Measurements from ENCODE around the gene HSD17B2. TPM values are rescaled to one million over a fixed set of nuclear protein-coding genes. Genes with fewer than 3 reads are reported as not detected.

HSD17B2 gene
- total RNA-seq, 2 donors from 2014 or later: 0.80 to 1.0 TPM

GRCh38 chr16:82017911-82018568, 17.0 kb upstream of the HSD17B2 start:
- intact Hi-C loops (cut with DNase I): no loop called here
- no peak overlapping the region for H3K4me3 ChIP-seq
- DNase-seq (ENCODE audit: low spot score): no peak
- no peak overlapping the region for H3K27ac ChIP-seq
- H3K27me3 ChIP-seq (replicated peaks; ENCODE audit: insufficient read depth): no peaks in the 10 kb centered on the region
- no peaks in the 10 kb centered on the region for H3K36me3 ChIP-seq
- WGBS: 74% methylated on average over 6 of the region's 6 CpGs
- TF ChIP-seq, protein P1, sequence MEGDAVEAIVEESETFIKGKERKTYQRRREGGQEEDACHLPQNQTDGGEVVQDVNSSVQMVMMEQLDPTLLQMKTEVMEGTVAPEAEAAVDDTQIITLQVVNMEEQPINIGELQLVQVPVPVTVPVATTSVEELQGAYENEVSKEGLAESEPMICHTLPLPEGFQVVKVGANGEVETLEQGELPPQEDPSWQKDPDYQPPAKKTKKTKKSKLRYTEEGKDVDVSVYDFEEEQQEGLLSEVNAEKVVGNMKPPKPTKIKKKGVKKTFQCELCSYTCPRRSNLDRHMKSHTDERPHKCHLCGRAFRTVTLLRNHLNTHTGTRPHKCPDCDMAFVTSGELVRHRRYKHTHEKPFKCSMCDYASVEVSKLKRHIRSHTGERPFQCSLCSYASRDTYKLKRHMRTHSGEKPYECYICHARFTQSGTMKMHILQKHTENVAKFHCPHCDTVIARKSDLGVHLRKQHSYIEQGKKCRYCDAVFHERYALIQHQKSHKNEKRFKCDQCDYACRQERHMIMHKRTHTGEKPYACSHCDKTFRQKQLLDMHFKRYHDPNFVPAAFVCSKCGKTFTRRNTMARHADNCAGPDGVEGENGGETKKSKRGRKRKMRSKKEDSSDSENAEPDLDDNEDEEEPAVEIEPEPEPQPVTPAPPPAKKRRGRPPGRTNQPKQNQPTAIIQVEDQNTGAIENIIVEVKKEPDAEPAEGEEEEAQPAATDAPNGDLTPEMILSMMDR (IDR thresholded peaks at IDR 0.05): no peak
- TF ChIP-seq POLR2AphosphoS5 (IDR thresholded peaks at IDR 0.05): no peak
- no peak for TF ChIP-seq POLR2A (IDR thresholded peaks at IDR 0.05)
- H3K9me3 ChIP-seq: no peaks in the 10 kb centered on the region
- H3K4me1 ChIP-seq (replicated peaks): no peaks in the 10 kb centered on the region

DNA sequence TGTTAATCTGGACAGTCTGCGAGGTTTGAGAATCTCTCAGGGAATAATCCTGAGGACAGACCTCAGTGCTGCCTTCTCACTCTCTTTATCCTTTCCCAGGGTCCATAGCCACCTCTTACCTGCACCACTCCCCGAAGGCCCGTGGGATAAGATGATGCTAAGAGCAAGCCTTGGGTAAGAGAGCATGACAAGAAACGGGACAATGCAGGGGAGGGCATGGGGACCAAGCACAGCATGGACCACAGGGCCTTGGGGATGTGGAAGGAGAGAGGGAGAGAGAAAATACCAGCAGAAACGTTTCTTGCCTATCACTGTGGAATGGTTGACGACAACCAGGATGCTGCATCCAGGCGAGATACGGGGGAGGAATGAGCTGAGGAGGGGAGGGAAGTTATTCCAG, 15.5 kb upstream of the HSD17B2 start:
- Histone ChIP-seq H3K27me3 (replicated peaks; ENCODE audit: insufficient read depth) (no peaks in the 10 kb centered on the region), H3K27ac (no peak overlapping the region), H3K4me1 (replicated peaks) (no peaks in the 10 kb centered on the region), H3K36me3 (no peaks in the 10 kb centered on the region), H3K4me3 (no peak overlapping the region), H3K9me3 (no peaks in the 10 kb centered on the region)
- 67% methylated on average over 8 of the region's 8 CpGs for WGBS
- TF ChIP-seq, protein P1 (IDR thresholded peaks at IDR 0.05): no peak
- TF ChIP-seq POLR2A (IDR thresholded peaks at IDR 0.05): no peak
- no peak for TF ChIP-seq POLR2AphosphoS5 (IDR thresholded peaks at IDR 0.05)
- DNase-seq (ENCODE audit: low spot score): no peak
- intact Hi-C loops (cut with DNase I): no loop called here

- Histone ChIP-seq H3K36me3 (no peaks in the 10 kb centered on the region), H3K4me3 (no peak overlapping the region), H3K27me3 (replicated peaks; ENCODE audit: insufficient read depth) (no peaks in the 10 kb centered on the region), H3K27ac (no peak overlapping the region), H3K4me1 (replicated peaks) (no peaks in the 10 kb centered on the region), H3K9me3 (no peaks in the 10 kb centered on the region)
- DNase-seq (ENCODE audit: low spot score): no peak
- WGBS: 85% methylated on average over 5 of the region's 5 CpGs
- TF ChIP-seq, protein P1 (IDR thresholded peaks at IDR 0.05): no peak
- no peak for TF ChIP-seq POLR2A (IDR thresholded peaks at IDR 0.05)
- no peak for TF ChIP-seq POLR2AphosphoS5 (IDR thresholded peaks at IDR 0.05)
- intact Hi-C loops (cut with DNase I): no loop called here
These were observed 15.0 kb upstream of the HSD17B2 start for GRCh38 chr16:82020051-82020450.

GRCh38 chr16:82023206-82023605, 11.8 kb upstream of the HSD17B2 start:
- Histone ChIP-seq H3K27ac (no peak overlapping the region), H3K4me1 (replicated peaks) (no peaks in the 10 kb centered on the region), H3K27me3 (replicated peaks; ENCODE audit: insufficient read depth) (peaks cover 2% of the 10 kb centered on the region), H3K9me3 (no peaks in the 10 kb centered on the region), H3K4me3 (no peak overlapping the region), H3K36me3 (no peaks in the 10 kb centered on the region)
- no peak for DNase-seq (ENCODE audit: low spot score)
- TF ChIP-seq, protein P1 (IDR thresholded peaks at IDR 0.05): no peak
- no peak for TF ChIP-seq POLR2AphosphoS5 (IDR thresholded peaks at IDR 0.05)
- no peak for TF ChIP-seq POLR2A (IDR thresholded peaks at IDR 0.05)
- intact Hi-C loops (cut with DNase I): no loop called here
- WGBS: 84% methylated on average over 7 of the region's 7 CpGs

DNA sequence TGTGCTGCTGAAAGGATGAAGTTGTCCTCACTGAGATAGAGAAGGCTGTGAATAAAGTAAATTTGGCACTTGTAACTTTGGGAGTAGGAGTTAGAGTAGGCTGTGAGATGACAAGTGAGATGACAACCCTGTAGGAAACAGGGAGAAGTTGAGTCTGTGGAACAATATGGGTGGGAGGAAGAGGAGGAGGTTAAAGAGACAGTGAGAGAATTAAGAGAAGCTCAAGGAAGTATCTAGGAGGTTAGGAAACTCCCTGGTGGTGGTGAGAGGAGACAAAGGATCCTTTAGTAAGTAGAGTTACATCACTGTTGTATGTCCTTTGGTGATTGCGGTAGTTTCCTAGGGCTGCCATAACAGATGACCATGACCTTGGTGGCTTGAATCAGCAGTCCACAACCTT, 10.7 kb upstream of the HSD17B2 start:
- intact Hi-C loops (cut with DNase I): no loop called here
- Histone ChIP-seq H3K36me3 (no peaks in the 10 kb centered on the region), H3K4me3 (no peak overlapping the region), H3K9me3 (no peaks in the 10 kb centered on the region), H3K27ac (no peak overlapping the region), H3K4me1 (replicated peaks) (no peaks in the 10 kb centered on the region), H3K27me3 (replicated peaks; ENCODE audit: insufficient read depth) (peaks cover 2% of the 10 kb centered on the region)
- WGBS: 100% methylated on average over 1 of the region's 1 CpG
- DNase-seq (ENCODE audit: low spot score): no peak
- TF ChIP-seq, protein P1 (IDR thresholded peaks at IDR 0.05): no peak
- TF ChIP-seq POLR2AphosphoS5 (IDR thresholded peaks at IDR 0.05) (no peak), POLR2A (IDR thresholded peaks at IDR 0.05) (no peak)
